ENCODE data around the gene LRRC27.
"Not testable (repeated sequence)": the region's sequence is repeated elsewhere in the genome, so short reads cannot be mapped to it uniquely, and the experiment has no call there.

- TF ChIP-seq POLR2AphosphoS5 (IDR thresholded peaks at IDR 0.05): not testable (repeated sequence)
- TF ChIP-seq, protein P1, sequence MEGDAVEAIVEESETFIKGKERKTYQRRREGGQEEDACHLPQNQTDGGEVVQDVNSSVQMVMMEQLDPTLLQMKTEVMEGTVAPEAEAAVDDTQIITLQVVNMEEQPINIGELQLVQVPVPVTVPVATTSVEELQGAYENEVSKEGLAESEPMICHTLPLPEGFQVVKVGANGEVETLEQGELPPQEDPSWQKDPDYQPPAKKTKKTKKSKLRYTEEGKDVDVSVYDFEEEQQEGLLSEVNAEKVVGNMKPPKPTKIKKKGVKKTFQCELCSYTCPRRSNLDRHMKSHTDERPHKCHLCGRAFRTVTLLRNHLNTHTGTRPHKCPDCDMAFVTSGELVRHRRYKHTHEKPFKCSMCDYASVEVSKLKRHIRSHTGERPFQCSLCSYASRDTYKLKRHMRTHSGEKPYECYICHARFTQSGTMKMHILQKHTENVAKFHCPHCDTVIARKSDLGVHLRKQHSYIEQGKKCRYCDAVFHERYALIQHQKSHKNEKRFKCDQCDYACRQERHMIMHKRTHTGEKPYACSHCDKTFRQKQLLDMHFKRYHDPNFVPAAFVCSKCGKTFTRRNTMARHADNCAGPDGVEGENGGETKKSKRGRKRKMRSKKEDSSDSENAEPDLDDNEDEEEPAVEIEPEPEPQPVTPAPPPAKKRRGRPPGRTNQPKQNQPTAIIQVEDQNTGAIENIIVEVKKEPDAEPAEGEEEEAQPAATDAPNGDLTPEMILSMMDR (IDR thresholded peaks at IDR 0.05): not testable (repeated sequence)
Observed at GRCh38 chr10:132317477-132317876, 14.5 kb upstream of the LRRC27 start.
